ENCODE results near the gene CD300LF.

CD300LF gene

GRCh38 chr17:74682471-74683190 lies 30.1 kb downstream of the CD300LF start:
- no peak for DNase-seq (ENCODE audit: low read depth)
- TF ChIP-seq, protein P1, sequence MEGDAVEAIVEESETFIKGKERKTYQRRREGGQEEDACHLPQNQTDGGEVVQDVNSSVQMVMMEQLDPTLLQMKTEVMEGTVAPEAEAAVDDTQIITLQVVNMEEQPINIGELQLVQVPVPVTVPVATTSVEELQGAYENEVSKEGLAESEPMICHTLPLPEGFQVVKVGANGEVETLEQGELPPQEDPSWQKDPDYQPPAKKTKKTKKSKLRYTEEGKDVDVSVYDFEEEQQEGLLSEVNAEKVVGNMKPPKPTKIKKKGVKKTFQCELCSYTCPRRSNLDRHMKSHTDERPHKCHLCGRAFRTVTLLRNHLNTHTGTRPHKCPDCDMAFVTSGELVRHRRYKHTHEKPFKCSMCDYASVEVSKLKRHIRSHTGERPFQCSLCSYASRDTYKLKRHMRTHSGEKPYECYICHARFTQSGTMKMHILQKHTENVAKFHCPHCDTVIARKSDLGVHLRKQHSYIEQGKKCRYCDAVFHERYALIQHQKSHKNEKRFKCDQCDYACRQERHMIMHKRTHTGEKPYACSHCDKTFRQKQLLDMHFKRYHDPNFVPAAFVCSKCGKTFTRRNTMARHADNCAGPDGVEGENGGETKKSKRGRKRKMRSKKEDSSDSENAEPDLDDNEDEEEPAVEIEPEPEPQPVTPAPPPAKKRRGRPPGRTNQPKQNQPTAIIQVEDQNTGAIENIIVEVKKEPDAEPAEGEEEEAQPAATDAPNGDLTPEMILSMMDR (IDR thresholded peaks at IDR 0.05; ENCODE audit: insufficient read depth, low read depth, low read length, missing control alignments): no peak
- no peak overlapping the region for H3K4me3 ChIP-seq (ENCODE audit: low read length)

DNA sequence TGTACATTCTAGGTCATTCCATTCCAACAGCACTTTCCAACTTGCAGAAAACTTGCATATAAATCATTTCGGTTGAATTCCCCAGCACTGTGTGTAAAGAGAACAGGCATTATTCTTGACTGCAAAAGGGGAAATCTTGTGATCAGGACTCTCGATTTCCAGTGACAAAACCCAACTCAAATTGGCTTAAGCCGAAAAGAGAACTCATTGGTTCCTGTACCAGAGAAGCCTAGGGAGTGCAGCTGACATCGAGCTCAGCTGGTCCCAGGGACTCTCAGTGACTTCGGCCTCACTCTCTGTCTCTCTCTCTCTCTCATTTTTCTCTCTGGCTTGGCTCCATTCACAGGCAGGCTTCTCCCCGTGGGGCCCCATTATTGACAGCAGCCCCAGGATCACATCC lies 30.7 kb downstream of the CD300LF start:
- DNase-seq (ENCODE audit: low read depth): no peak
- TF ChIP-seq, protein P1 (IDR thresholded peaks at IDR 0.05; ENCODE audit: insufficient read depth, low read depth, low read length, missing control alignments): no peak
- no peak overlapping the region for H3K4me3 ChIP-seq (ENCODE audit: low read length)

DNA sequence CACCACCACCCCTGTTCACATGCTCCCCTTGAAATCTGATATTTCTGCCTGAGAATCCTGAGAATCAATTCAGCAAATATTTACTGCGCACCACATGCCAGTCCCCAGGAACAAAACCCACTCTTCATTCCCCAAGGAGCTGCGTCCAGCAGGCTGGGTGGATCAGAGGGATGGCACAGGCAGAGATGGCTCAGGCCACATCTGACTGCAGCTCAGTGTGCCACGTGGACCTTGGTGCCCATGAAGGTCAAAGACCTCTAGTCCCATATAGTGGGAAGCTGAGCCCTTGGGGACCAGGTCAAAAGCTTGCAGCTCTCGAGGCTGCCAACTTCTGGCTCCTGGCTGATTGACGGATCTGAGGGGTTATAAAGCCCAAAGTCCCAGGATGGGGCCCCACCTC lies 31.8 kb downstream of the CD300LF start:
- TF ChIP-seq, protein P1 (IDR thresholded peaks at IDR 0.05; ENCODE audit: insufficient read depth, low read depth, low read length, missing control alignments): no peak
- H3K4me3 ChIP-seq (ENCODE audit: low read length): no peak overlapping the region
- no peak for DNase-seq (ENCODE audit: low read depth)

DNA sequence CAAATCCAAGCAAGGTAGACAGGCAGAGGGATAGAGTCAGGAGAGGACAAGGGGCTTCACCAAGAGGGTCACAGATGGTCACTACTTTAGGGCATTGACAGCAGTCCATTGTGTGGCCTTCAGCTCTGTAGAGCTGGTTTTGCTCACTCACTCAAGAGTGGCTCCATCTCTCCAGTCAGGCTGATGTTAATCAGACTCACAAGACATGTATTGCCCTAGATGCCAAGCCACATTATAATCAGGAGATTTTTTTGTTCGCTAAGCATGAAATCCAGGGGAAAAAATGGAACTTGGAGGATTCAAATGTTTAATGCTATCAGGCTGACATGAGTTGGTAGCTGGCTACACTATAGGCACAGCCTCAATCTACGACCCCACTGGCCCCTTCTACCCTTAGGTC lies 32.5 kb downstream of the CD300LF start:
- TF ChIP-seq, protein P1 (IDR thresholded peaks at IDR 0.05; ENCODE audit: insufficient read depth, low read depth, low read length, missing control alignments): no peak
- no peak overlapping the region for H3K4me3 ChIP-seq (ENCODE audit: low read length)
- DNase-seq (ENCODE audit: low read depth): no peak

- TF ChIP-seq, protein P1 (IDR thresholded peaks at IDR 0.05; ENCODE audit: insufficient read depth, low read depth, low read length, missing control alignments): no peak
- DNase-seq (ENCODE audit: low read depth): no peak
- no peak overlapping the region for H3K4me3 ChIP-seq (ENCODE audit: low read length)
These were observed 33.3 kb downstream of the CD300LF start for GRCh38 chr17:74679374-74679773.

DNA sequence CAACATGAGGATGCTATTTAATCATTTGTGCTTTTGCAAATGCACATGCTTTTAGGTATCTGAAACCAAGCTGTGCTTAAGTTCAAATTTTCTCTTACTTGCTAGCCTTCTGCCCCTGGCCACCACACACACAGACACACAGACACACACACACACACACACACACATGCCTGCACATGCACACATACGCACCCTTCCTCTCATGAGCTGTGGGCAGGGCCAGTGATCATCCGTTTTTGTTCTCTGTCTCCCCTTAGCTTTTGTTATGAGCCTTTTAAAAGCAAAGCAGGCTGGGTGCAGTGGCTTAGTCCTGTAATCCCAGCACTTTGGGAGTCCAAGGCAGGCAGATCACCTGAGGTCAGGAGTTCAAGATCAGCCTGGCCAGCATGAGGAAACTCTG lies 34.2 kb downstream of the CD300LF start:
- no peak for DNase-seq (ENCODE audit: low read depth)
- TF ChIP-seq, protein P1 (IDR thresholded peaks at IDR 0.05; ENCODE audit: insufficient read depth, low read depth, low read length, missing control alignments): no peak
- no peak overlapping the region for H3K4me3 ChIP-seq (ENCODE audit: low read length)

All from epithelial cell of esophagus (primary cell).